Tibial nerve (tissue), 4 donors: ENCODE data around the gene AUH.

Experiments used
- EP300 ChIP-seq, 2 donors: sonication (generic); formaldehyde crosslinking; IDR thresholded peaks; one replicate each; pipeline ENCODE4 v1.6.1; 2017; ENCODE audit warnings: antibody characterized with exemption in 2 of 2, mild to moderate bottlenecking in 1 of 2
- POLR2A ChIP-seq, 2 donors: fragments of 450-650 bp; IDR thresholded peaks; one replicate each; pipeline ENCODE4 v1.6.1; 2017; ENCODE audit warnings: antibody characterized with exemption in 2 of 2, mild to moderate bottlenecking in 2 of 2, moderate library complexity in 2 of 2
- TF ChIP-seq, protein P1 (sequence below), 5 experiments: fragments of 200-600 bp in 3 of 5; fragments of 450-650 bp in 2 of 5; sonication (generic) in 3 of 5; IDR thresholded peaks; one replicate each; pipeline ENCODE4 v1.5.1; 2016 to 2019; ENCODE audit warnings: antibody characterized with exemption in 5 of 5, mild to moderate bottlenecking in 3 of 5, moderate library complexity in 2 of 5

DNA sequence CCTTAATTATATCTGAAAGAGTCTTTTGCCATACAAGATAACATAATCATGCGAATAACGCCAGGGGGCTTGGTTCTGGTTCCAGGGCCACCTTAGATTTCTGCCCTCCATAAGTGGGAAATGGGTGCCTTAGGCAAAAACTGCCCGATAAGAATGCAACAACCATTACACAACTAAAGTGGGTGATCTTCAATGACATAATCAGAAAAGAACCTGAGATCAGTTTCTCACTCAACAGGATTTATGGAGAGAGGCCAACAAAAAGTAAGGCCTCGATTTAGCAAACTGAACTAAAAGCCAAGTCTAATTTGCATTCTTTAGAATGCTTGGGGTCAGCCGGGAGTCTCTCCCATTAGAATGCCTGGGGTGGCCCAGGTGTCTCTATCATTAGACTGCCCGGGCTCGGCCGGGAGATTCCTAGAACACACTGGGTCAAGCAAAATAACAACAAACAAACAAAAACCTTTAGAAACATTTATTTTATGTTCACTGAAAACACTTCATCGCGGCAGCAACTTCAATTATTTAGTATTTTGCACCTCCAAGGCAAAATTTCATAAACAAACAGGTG lies 194.8 kb downstream of the AUH start:
- TF ChIP-seq EP300 (IDR thresholded peaks at IDR 0.05), result no peak
- TF ChIP-seq, protein P1, sequence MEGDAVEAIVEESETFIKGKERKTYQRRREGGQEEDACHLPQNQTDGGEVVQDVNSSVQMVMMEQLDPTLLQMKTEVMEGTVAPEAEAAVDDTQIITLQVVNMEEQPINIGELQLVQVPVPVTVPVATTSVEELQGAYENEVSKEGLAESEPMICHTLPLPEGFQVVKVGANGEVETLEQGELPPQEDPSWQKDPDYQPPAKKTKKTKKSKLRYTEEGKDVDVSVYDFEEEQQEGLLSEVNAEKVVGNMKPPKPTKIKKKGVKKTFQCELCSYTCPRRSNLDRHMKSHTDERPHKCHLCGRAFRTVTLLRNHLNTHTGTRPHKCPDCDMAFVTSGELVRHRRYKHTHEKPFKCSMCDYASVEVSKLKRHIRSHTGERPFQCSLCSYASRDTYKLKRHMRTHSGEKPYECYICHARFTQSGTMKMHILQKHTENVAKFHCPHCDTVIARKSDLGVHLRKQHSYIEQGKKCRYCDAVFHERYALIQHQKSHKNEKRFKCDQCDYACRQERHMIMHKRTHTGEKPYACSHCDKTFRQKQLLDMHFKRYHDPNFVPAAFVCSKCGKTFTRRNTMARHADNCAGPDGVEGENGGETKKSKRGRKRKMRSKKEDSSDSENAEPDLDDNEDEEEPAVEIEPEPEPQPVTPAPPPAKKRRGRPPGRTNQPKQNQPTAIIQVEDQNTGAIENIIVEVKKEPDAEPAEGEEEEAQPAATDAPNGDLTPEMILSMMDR (IDR thresholded peaks at IDR 0.05), result no peak
- no peak for TF ChIP-seq POLR2A (IDR thresholded peaks at IDR 0.05)
